ENCODE results near the gene CYTL1.

DNA sequence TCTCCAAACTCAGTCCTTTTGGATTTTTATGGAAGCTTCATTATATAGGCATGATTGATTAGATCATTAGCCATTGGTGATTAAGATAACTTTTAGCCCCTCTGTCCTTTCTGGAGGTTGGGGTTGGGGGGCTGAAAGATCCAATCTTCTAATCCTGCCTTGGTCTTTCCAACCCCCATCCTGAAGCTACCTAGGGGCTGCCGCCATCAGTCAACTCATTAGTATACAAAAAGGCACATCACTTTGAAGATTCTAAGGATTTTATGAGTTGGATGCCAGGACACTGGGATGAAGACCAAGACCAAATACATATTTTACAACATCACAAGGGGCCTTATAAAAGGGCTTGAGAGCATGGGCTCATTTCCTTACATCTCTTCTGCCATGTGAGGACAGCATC is 47.5 kb downstream of the CYTL1 start:
- TF ChIP-seq, protein P1, sequence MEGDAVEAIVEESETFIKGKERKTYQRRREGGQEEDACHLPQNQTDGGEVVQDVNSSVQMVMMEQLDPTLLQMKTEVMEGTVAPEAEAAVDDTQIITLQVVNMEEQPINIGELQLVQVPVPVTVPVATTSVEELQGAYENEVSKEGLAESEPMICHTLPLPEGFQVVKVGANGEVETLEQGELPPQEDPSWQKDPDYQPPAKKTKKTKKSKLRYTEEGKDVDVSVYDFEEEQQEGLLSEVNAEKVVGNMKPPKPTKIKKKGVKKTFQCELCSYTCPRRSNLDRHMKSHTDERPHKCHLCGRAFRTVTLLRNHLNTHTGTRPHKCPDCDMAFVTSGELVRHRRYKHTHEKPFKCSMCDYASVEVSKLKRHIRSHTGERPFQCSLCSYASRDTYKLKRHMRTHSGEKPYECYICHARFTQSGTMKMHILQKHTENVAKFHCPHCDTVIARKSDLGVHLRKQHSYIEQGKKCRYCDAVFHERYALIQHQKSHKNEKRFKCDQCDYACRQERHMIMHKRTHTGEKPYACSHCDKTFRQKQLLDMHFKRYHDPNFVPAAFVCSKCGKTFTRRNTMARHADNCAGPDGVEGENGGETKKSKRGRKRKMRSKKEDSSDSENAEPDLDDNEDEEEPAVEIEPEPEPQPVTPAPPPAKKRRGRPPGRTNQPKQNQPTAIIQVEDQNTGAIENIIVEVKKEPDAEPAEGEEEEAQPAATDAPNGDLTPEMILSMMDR (conservative IDR thresholded peaks at IDR 0.05) = no peak
- no peak for TF ChIP-seq EZH2 (IDR thresholded peaks at IDR 0.05; ENCODE audit: low read depth)

Data from PC-9 (cell line).